ENCODE measurements around the gene FBXL12.
A peak's percentile ranks its signal among the peaks of the same experiment; 100 is the strongest.

FBXL12 gene

GRCh38 chr19:9857920-9858746 lies 39.3 kb upstream of the FBXL12 start:
- TF ChIP-seq ZFX (IDR thresholded peaks at IDR 0.05) (no peak), CTCF (conservative IDR thresholded peaks at IDR 0.05) (no peak)
- no peak overlapping the region for H3K27ac ChIP-seq

- no peak overlapping the region for H3K27ac ChIP-seq
- TF ChIP-seq CTCF (conservative IDR thresholded peaks at IDR 0.05) (no peak), ZFX (IDR thresholded peaks at IDR 0.05) (no peak)
Measured at GRCh38 chr19:9857076-9857721, 38.3 kb upstream of the FBXL12 start.

- TF ChIP-seq CTCF (conservative IDR thresholded peaks at IDR 0.05) (no peak), ZFX (IDR thresholded peaks at IDR 0.05) (no peak)
- H3K27ac ChIP-seq: no peak overlapping the region
Measured at GRCh38 chr19:9856609-9857008, 37.7 kb upstream of the FBXL12 start.

GRCh38 chr19:9854282-9854846 lies 35.5 kb upstream of the FBXL12 start:
- no peak for TF ChIP-seq CTCF (conservative IDR thresholded peaks at IDR 0.05)
- TF ChIP-seq ZFX (IDR thresholded peaks at IDR 0.05): no peak
- no peak overlapping the region for H3K27ac ChIP-seq

GRCh38 chr19:9850235-9850959 lies 31.5 kb upstream of the FBXL12 start:
- no peak for TF ChIP-seq CTCF (conservative IDR thresholded peaks at IDR 0.05)
- no peak for TF ChIP-seq ZFX (IDR thresholded peaks at IDR 0.05)
- H3K27ac ChIP-seq: no peak overlapping the region

- no peak overlapping the region for H3K27ac ChIP-seq
- no peak for TF ChIP-seq ZFX (IDR thresholded peaks at IDR 0.05)
Measured at GRCh38 chr19:9849791-9850190, 30.9 kb upstream of the FBXL12 start.

- no peak overlapping the region for H3K27ac ChIP-seq
- no peak for TF ChIP-seq ZFX (IDR thresholded peaks at IDR 0.05)
Measured at GRCh38 chr19:9848762-9849161, 29.9 kb upstream of the FBXL12 start.

- no peak overlapping the region for H3K27ac ChIP-seq
- TF ChIP-seq ZFX (IDR thresholded peaks at IDR 0.05): no peak
- peak; percentile 67; the same call in 1 of the 2 replicates for TF ChIP-seq CTCF (conservative IDR thresholded peaks at IDR 0.05)
Measured at GRCh38 chr19:9848060-9848459, 29.2 kb upstream of the FBXL12 start.
